Testis (tissue), 3 donors: ENCODE results near the gene WRAP73. TPM values are rescaled to one million over a fixed set of nuclear protein-coding genes. Genes with fewer than 3 reads are reported as not detected.

ENCODE experiments used
- DNase-seq: peaks from one replicate; pipeline ENCODE4 v3.0.0-alpha.2; 2019
- H3K27ac ChIP-seq, 2 donors: fragments of 200-600 bp; sonication (generic); one replicate each; pipeline ENCODE4 v1.5.1; 2019
- H3K27me3 ChIP-seq: fragments of 200-600 bp; sonication (generic); one replicate; pipeline ENCODE4 v1.5.1; 2019
- H3K36me3 ChIP-seq: fragments of 200-600 bp; sonication (generic); one replicate; pipeline ENCODE4 v1.5.1; 2017; ENCODE audit warnings: low read depth; ENCODE audit errors: missing control alignments
- H3K4me1 ChIP-seq: fragments of 200-600 bp; sonication (generic); one replicate; pipeline ENCODE4 v1.5.1; 2019
- H3K4me3 ChIP-seq, 2 donors: fragments of 200-600 bp; sonication (generic); one replicate each; pipeline ENCODE4 v1.5.1; 2017 to 2019
- H3K9me3 ChIP-seq: fragments of 200-600 bp; sonication (generic); one replicate; pipeline ENCODE4 v1.5.1; 2017
- CTCF ChIP-seq, 3 experiments: fragments of 450-650 bp in 2 of 3; fragments of 200-600 bp in 1 of 3; sonication (generic) in 1 of 3; IDR thresholded peaks; one replicate each; pipeline ENCODE4 v1.5.1; 2016 to 2019; ENCODE audit warnings: antibody characterized with exemption in 3 of 3, mild to moderate bottlenecking in 2 of 3, moderate library complexity in 1 of 3
- POLR2A ChIP-seq: fragments of 450-650 bp; IDR thresholded peaks from one replicate; pipeline ENCODE4 v1.6.1; 2017; ENCODE audit warnings: antibody characterized with exemption, mild to moderate bottlenecking, moderate library complexity
- WGBS, 2 donors: methylation state at CpG; one replicate each; pipeline ENCODE4 v1.1.5; 2018; 5-methylcytosine and 5-hydroxymethylcytosine counted together
- intact Hi-C: fragments of 100-400 bp; cut with DNase I; formaldehyde crosslinking; loops from one replicate; pipeline ENCODE4 v1.15.1; 2023; ENCODE audit warnings: low total_unique reads
- polyA plus RNA-seq: library from polyadenylated mRNA; stranded (reverse); fragments of 350-450 nt; fragmentation: Illumina TruSeq; extraction: RNeasy Lipid Tissue Mini Kit (QIAGEN cat#74804); gene quantifications from one replicate; pipeline ENCODE4 v1.2.3, GENCODE V29; 2014; ENCODE audit warnings: low read depth, low replicate concordance; ENCODE audit not compliant: insufficient read depth
- total RNA-seq, 2 donors: library from RNA; depleted of rRNA; stranded (reverse); fragments of >200 nt; gene quantifications; one replicate each; pipeline ENCODE4 v1.2.3, GENCODE V29; 2016

The WRAP73 gene
- total and polyA plus RNA-seq, 3 donors from 2014 or later, result 26.1 to 34.2 (median 32.5) TPM

- DNase-seq, result no peak
Observed at GRCh38 chr1:3664700-3665375, 14.9 kb upstream of the WRAP73 start.

GRCh38 chr1:3663999-3664699, 14.2 kb upstream of the WRAP73 start:
- H3K4me3 ChIP-seq, result no peak overlapping the region
- no peak for DNase-seq
- H3K9me3 ChIP-seq, result no peaks in the 10 kb centered on the region
- no peaks in the 10 kb centered on the region for H3K36me3 ChIP-seq
- TF ChIP-seq CTCF (IDR thresholded peaks at IDR 0.05), result no peak
- TF ChIP-seq POLR2A, result no peak
- no peaks in the 10 kb centered on the region for H3K27me3 ChIP-seq
- no peak overlapping the region for H3K27ac ChIP-seq
- intact Hi-C loops, result no loop called here
- no peaks in the 10 kb centered on the region for H3K4me1 ChIP-seq
- 80 to 94% methylated on average over 10 to 14 of the region's 14 CpGs for WGBS, 2 donors

More at GRCh38 chr1:3664700-3665375, 14.9 kb upstream of the WRAP73 start:
- no peaks in the 10 kb centered on the region for H3K4me1 ChIP-seq
- H3K27ac ChIP-seq, result no peak overlapping the region
- H3K36me3 ChIP-seq, result no peaks in the 10 kb centered on the region
- 88 to 93% methylated on average over 12 to 14 of the region's 14 CpGs for WGBS, 2 donors
- H3K27me3 ChIP-seq, result no peaks in the 10 kb centered on the region
- H3K4me3 ChIP-seq, result no peak overlapping the region
- H3K9me3 ChIP-seq, result no peaks in the 10 kb centered on the region
- TF ChIP-seq CTCF (IDR thresholded peaks at IDR 0.05) (no peak), POLR2A (no peak)
- intact Hi-C loops, result no loop called here

- Histone ChIP-seq H3K27me3 (no peaks in the 10 kb centered on the region), H3K4me1 (no peaks in the 10 kb centered on the region), H3K9me3 (no peaks in the 10 kb centered on the region), H3K27ac (no peak overlapping the region), H3K36me3 (no peaks in the 10 kb centered on the region), H3K4me3 (no peak overlapping the region)
- 87 to 91% methylated on average over 16 of the region's 16 CpGs for WGBS, 2 donors
- intact Hi-C loops, result no loop called here
- TF ChIP-seq POLR2A (no peak), CTCF (IDR thresholded peaks at IDR 0.05) (no peak)
- no peak for DNase-seq
Observed at GRCh38 chr1:3662080-3662671, 12.3 kb upstream of the WRAP73 start.

- Histone ChIP-seq H3K9me3 (no peaks in the 10 kb centered on the region), H3K4me1 (no peaks in the 10 kb centered on the region), H3K27me3 (no peaks in the 10 kb centered on the region), H3K36me3 (no peaks in the 10 kb centered on the region), H3K27ac (no peak overlapping the region), H3K4me3 (no peak overlapping the region)
- intact Hi-C loops, result no loop called here
- 93 to 94% methylated on average over 4 of the region's 4 CpGs for WGBS, 2 donors
- TF ChIP-seq CTCF (IDR thresholded peaks at IDR 0.05) (no peak), POLR2A (no peak)
- no peak for DNase-seq
Observed at GRCh38 chr1:3661631-3662030, 11.7 kb upstream of the WRAP73 start.
